GM18519 (cell line): ENCODE measurements around the gene NMNAT2.
"Not testable (repeated sequence)": the region's sequence is repeated elsewhere in the genome, so short reads cannot be mapped to it uniquely, and the experiment has no call there.

Experiments used
- ATAC-seq: cut with Tn5 transposase; IDR thresholded peaks from one replicate; pipeline ENCODE4 v1.9.1; 2021; ENCODE audit warnings: mild to moderate bottlenecking, moderate library complexity; ENCODE audit not compliant: unreplicated experiment, low FRiP score

NMNAT2 gene

DNA sequence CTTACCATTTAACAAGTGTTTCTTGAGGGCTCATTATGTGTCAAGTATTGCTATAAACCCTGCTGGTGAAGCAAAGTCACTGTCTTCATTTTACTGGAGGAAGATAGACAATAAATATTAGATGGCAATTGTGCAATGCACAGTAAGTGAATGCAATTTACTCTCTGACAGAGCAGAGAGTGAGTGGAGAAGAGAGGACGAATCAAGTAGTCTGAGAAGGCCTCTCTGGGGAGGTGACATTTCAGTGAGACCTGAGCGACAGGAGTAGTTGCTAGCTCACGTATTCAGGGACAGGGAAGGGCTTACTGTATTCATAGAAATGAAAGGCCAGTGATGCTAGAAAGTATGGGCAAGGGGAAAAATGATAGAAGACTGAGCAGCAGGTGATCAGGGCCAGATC lies 1.2 kb upstream of the NMNAT2 start:
- ATAC-seq: no peak

DNA sequence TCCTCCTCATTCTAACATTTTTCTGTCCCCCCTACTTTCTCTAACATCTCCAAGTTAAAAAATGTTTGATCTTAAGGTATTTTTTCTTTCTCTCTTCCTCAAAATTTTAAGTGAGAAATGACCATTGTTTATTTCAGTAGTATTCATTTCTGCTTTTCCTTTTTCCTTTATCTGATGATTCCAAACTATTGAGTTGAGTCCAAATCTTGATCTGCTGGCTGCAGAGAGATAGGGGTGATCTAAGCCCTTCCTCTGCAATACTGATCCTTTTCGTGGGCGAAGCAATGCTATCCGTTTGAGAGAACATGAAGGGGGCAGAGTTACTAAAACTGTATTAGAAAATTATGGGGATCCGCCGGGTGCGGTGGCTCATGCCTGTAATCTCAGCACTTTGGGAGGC lies 516 bp upstream of the NMNAT2 start:
- ATAC-seq: no peak

DNA sequence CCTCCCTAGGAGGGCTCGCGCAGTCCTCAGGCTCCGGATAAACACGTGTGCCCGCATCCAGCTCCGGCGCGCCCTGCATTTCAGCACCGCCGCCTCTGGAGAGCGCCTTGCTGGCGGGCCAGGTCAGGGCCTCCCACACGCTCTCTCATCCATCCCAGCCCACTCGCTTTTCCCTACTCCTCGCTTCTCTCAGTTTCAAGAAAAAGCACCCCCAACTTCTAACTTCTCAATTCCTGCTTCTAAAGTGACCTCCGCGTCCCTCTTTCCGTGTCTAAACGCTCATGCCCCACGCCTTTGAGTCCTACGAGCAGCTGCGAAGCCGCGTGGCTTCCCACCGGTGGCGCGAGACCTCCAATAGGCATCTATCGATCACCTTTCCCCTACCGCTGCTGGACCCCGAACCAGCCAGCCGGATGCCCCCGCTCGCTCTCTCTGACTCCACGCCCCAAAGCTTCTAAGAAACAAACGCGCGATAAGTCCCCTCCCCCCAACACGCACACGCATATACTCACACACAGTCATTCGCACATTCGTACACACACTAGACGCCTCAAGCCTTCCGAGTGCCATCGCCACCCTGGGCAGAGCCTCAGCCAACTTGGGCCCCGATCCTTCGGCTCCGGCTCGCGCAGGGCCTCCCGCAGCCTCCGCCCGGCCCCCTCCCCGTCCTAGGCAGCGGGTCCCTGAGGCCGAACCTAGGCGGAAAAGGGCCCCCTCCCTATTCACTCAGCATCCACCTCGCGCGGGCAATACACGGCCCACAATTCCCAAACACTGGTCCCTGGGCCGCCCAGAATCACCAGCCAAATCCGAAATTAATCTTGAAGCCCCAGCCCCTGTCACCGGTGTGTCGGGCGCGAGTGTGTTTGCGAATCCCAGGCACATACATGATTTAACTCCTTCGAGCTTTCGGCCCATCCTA lies 1.1 kb downstream of the NMNAT2 start:
- ATAC-seq: no peak

GRCh38 chr1:183414365-183414764 lies 3.8 kb downstream of the NMNAT2 start:
- no peak for ATAC-seq

DNA sequence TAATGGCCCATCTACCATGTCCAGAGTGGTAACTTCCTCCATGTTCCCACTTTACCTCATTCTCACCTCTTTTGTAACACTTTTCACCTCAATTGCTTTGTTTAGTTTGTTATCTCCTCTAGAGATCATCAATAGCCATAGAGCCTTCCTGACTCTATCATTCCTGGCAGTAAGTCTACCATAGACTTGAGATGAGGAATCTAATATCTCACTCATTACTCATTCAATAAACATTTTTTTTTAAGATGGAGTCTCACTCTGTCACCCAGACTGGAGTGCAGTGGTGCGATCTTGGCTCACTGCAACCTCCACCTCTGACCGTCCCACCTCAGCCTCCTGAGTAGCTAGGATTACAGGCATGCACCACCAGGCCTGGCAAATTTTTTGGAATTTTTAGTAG lies 7.1 kb downstream of the NMNAT2 start:
- ATAC-seq: no peak

GRCh38 chr1:183407961-183408360 lies 10.2 kb downstream of the NMNAT2 start:
- ATAC-seq: no peak

DNA sequence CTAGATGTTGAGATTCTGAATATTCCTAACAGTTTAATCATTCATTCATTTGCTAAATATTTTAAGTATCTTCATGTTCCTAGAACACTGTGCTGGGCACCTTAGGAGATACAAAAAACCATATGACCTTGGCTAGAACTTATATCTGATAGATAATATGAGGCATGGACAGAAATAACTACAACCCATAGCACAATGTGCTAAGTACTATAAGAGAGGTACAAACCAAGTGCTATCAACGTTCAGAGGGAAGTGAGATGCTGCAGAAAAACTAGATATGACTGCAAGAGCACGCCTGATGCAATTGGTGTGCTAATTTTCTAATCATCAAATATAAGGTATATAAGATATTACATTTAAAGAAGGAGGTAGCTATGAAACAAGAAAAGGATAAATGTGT lies 10.7 kb downstream of the NMNAT2 start:
- no peak for ATAC-seq

DNA sequence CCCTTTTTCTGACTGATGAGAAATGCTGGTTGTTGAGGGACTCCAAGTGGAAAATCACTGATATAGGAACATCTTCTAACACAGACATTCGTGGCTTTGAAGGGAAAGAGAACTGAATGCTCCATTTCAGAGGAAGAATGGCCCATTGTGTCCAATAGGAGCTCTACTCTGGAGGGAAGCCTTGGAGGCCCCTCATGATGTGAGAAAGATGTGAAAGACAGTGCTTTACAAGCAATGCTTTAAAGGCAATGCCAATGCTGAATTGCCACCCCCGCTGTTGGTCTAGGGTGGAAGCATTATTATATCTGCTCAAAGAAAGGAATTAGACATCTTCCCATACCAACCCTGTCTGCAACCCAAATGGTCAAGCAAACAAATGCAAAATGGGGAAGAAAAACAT lies 13.7 kb downstream of the NMNAT2 start:
- no peak for ATAC-seq

DNA sequence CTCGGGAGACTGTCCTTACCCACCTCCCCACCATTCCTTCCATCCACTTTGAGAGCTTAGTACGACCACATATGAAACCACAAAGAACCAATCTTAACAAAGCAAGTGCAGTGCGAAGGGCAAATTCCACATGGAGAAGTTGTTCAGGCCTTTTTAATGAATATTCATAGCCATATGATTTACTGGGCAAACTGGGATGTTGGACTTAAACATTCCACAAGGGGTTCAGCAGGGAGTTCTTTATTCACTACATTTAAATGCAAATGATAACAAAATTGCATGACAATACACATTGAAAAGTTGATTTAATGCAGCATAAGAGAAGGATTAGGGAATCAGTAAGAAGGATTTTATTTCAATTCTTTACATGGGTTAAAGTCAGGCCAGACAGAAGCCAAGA lies 14.7 kb downstream of the NMNAT2 start:
- ATAC-seq: no peak

DNA sequence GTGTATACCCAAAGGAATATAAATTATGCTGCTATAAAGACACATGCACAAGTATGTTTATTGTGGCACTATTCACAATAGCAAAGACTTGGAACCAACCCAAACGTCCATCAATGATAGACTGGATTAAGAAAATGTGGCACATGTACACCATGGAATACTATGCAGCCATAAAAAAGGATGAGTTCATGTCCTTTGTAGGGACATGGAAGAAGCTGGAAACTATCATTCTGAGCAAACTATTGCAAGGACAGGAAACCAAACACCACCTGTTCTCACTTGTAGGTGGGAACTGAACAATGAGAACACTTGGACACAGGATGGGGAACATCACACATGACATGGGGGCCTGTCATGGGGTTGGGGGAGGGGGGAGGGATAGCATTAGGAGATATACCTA lies 16.6 kb downstream of the NMNAT2 start:
- not testable (repeated sequence) for ATAC-seq

DNA sequence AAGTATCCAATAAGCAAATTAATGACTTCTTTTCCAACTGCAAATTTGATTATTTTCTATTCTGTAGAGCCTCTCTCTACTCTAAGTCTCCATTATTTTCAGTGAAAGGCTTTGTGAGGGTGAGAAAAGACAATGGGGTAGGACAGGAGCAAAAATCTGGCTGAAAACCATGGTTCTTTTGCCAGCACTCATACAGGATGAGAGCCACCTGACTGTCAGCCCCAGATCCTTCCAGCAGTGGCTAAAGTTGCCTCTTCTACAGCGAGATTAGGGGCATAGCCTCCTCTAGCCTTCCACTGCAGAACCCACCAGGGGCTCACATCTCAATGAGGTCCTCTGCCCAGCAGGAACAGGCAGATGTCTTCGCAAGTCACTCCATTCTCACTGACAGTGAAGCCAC lies 23.7 kb downstream of the NMNAT2 start:
- ATAC-seq: no peak

DNA sequence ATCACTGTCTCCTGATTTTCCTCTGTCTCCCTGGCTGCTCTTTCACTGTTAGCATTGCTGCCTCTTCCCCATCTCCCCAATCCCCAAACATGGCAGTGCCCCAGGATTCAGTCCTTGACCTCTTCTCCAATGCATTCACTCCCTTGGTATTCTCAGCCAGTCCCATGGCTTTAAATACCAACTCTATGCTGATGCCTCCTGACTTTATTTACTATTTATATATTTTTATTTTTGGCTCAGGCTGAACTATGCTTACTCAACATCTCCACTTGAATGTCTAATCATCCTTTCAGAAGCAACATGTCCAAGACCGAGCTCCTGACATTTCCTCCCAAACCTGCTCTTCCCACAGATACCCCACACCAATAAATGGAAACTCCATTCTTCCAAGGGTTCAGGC lies 26.3 kb downstream of the NMNAT2 start:
- no peak for ATAC-seq

GRCh38 chr1:183390561-183390960 lies 27.6 kb downstream of the NMNAT2 start:
- no peak for ATAC-seq

GRCh38 chr1:183388735-183389134 lies 29.4 kb downstream of the NMNAT2 start:
- no peak for ATAC-seq

GRCh38 chr1:183385340-183386144 lies 32.6 kb downstream of the NMNAT2 start:
- ATAC-seq: no peak

DNA sequence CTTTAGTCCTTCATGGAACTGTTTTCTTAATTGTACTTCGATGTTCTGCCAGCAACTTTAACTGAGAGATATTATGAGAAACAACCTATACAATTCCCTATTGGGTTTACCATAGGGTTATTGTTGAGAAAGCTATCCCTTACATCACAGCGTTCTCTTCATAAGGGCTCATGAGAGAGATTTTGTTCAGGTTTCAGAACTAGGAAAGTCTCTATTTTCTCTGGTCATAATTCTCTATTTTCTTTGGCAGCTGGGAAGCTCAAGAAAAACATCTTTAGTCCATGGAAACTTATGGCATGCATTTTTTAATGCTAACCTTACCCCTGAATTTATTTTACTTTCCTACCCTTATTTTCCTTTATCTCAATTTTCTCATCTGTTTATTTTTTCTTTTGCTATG lies 38.2 kb downstream of the NMNAT2 start:
- ATAC-seq: no peak

DNA sequence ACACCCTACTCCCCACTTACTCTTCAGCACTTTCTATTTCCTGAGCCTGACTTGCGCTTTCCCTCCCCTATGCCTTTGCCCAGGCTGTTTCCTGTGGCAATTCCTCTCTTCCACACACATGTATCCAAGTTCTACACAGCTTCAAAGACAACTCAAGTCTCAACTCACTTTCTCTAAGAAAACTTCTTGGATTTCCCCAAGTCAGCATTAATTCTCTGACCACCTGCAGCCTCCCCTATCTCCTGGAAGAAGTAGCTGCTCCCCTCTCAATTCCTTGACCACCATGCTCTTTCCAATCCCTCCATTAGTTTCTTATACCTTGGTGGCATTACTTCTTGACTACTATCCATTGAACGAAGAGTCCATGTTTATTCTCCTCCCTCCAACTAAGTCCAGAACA lies 42.8 kb downstream of the NMNAT2 start:
- ATAC-seq: no peak

GRCh38 chr1:183374825-183375224 lies 43.4 kb downstream of the NMNAT2 start:
- no peak for ATAC-seq

DNA sequence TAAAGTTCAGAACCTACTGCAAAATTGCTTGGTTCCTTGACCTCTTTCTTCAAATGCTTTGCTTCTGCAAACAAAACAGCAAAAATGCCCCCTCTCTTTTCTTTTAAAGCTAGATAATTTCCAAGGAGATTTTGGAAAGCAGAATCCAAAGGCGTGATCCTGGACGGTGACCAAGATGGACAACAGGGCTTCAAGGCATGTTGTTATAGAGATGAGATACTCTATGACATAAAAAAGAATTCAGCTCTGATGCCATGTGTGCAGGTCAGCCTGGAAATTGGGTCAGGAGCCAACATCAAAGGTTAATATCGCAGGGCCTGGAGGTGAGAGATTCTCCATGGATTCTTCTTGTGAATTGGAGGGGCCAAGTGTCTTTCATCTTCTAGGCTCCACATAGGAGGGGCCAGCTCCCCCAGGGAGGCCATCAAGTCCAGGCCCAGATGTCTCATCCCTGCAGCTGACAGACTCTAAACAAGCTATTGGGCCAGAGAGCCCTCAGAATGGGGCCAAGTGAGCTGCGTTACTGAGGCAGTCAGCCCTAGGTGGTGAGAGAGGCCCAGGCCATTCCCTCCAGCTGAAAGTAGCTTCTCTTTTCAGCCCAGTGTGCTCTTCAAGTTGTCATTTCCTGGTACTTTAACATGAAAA lies 45.5 kb downstream of the NMNAT2 start:
- no peak for ATAC-seq

DNA sequence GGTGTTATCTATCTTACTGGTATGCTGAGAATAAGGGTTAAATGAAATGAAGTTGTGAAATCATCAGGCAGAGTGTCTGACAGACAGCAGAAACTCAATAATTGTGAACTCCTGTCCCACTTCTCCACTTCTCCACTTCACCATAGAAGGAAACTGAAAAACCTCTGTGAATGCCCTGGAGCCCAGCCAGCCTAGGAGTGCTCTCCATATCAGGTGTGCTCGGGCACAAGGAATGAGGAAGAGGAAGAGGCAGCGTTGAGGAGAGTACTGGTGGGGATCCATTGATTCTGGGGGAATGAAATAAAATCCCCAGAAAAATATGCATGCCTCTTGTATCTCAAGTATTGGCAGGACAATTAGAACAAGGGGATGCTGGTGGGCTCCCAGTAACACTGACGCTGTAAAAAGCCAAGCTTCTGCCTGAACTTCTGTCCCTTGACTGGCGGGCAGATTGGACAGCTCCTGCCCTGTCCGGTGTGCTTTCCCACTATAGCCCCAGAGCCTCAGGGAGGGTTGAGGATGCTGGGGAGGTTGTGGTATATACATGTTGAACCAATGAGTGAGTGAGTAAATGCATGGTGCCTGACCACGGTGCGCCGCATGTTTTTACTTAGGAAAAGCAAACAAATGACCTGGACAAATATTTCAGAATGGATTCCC lies 47.7 kb downstream of the NMNAT2 start:
- ATAC-seq: no peak
